Thyroid gland (tissue), 4 donors: Measurements from ENCODE around the gene ULK4.

Experiments
- CTCF ChIP-seq, 6 experiments: fragments of 200-600 bp in 3 of 6; fragments of 450-650 bp in 3 of 6; sonication (generic) in 3 of 6; IDR thresholded peaks; one replicate each; pipeline ENCODE4 v1.5.1; 2016 to 2019; ENCODE audit warnings: antibody characterized with exemption in 6 of 6, mild to moderate bottlenecking in 2 of 6, inconsistent platforms in 1 of 6, moderate library complexity in 1 of 6
- POLR2A ChIP-seq, 2 donors: fragments of 450-650 bp; IDR thresholded peaks; one replicate each; pipeline ENCODE4 v1.6.1; 2017; ENCODE audit warnings: antibody characterized with exemption in 2 of 2, mild to moderate bottlenecking in 2 of 2, moderate library complexity in 1 of 2

- TF ChIP-seq CTCF (IDR thresholded peaks at IDR 0.05) (no peak), POLR2A (IDR thresholded peaks at IDR 0.05) (no peak)
Measured at GRCh38 chr3:41502023-41502422, 459.9 kb downstream of the ULK4 start.
